Natural killer cell (primary cell): ENCODE results near the gene RAB40C. TPM values are rescaled to one million over a fixed set of nuclear protein-coding genes. Genes with fewer than 3 reads are reported as not detected.

Source experiments
- ATAC-seq, 3 donors: fragments of 150-1000 bp in 2 of 3; fragments of 200-7000 bp in 1 of 3; cut with Tn5 transposase; 1 replicate in 1 of 3; 2 replicates in 2 of 3; pipeline ENCODE4 v1.10.0; 2021; ENCODE audit warnings: mild to moderate bottlenecking in 2 of 3, moderate library complexity in 2 of 3
- DNase-seq, 2 donors: peaks; one replicate each; pipeline versions ENCODE4 v3.0.0 to v3.0.0-alpha.2; 2013 to 2021; ENCODE audit warnings: mixed read lengths in 1 of 2
- H3K27ac ChIP-seq: one replicate; pipeline ENCODE4 v1.5.1; 2013; ENCODE audit warnings: mild to moderate bottlenecking, low read length
- H3K27me3 ChIP-seq: one replicate; pipeline ENCODE4 v1.6.1; 2013; ENCODE audit warnings: low read length; ENCODE audit not compliant: control insufficient read depth, insufficient read depth
- H3K36me3 ChIP-seq: one replicate; pipeline ENCODE4 v1.6.1; 2013; ENCODE audit warnings: low read length; ENCODE audit not compliant: control insufficient read depth, insufficient read depth
- H3K4me1 ChIP-seq: one replicate; pipeline ENCODE4 v1.6.1; 2013; ENCODE audit warnings: low read length; ENCODE audit not compliant: control insufficient read depth, insufficient read depth
- H3K4me3 ChIP-seq: one replicate; pipeline ENCODE4 v1.5.1; 2013; ENCODE audit warnings: low read length
- H3K9me3 ChIP-seq: one replicate; pipeline ENCODE4 v1.6.1; 2013; ENCODE audit warnings: low read length; ENCODE audit not compliant: control insufficient read depth, insufficient read depth
- H3K27ac Mint-ChIP-seq, 2 donors: one replicate each; pipeline ENCODE4 v1.8.0; 2022; ENCODE audit warnings: mild to moderate bottlenecking in 2 of 2, mixed read lengths in 2 of 2, moderate library complexity in 1 of 2
- H3K27me3 Mint-ChIP-seq, 2 donors: one replicate each; pipeline ENCODE4 v1.8.0; 2022; ENCODE audit warnings: low read depth in 2 of 2, mixed read lengths in 2 of 2
- H3K36me3 Mint-ChIP-seq: one replicate; pipeline ENCODE4 v1.8.0; 2022; ENCODE audit warnings: mixed read lengths
- H3K4me1 Mint-ChIP-seq, 2 donors: one replicate each; pipeline ENCODE4 v1.8.0; 2022; ENCODE audit warnings: mixed read lengths in 2 of 2
- H3K4me3 Mint-ChIP-seq: one replicate; pipeline ENCODE4 v1.8.0; 2022; ENCODE audit warnings: mild to moderate bottlenecking, moderate library complexity, mixed read lengths
- H3K9me3 Mint-ChIP-seq, 2 donors: one replicate each; pipeline ENCODE4 v1.8.0; 2022; ENCODE audit warnings: mixed read lengths in 2 of 2
- CTCF ChIP-seq: fragments of 200-600 bp; IDR thresholded peaks from one replicate; pipeline ENCODE4 v1.8.0; 2022; ENCODE audit warnings: antibody characterized with exemption
- WGBS: methylation state at CpG from one replicate; pipeline ENCODE4 v1.1.7; 2013; ENCODE audit warnings: missing lambda C conversion rate; ENCODE audit not compliant: insufficient coverage; 5-methylcytosine and 5-hydroxymethylcytosine counted together
- intact Hi-C: fragments of 100-400 bp; cut with micrococcal nuclease; formaldehyde crosslinking; loops from one replicate; pipeline ENCODE4 v1.14.2; 2022
- total RNA-seq, 4 donors: library from RNA; stranded (reverse); fragments of 120-200 nt in 1 of 4; gene quantifications; one replicate each; pipeline versions ENCODE4 v1.2.3 to v1.2.4, GENCODE V29; 2013 to 2022

Gene RAB40C
- total RNA-seq, 3 donors from 2014 or later (not counting 1 experiment from before 2014, with no cell fraction given): 12.7 to 20.8 (median 20.0) TPM

GRCh38 chr16:660132-660458 lies 70.2 kb downstream of the RAB40C start:
- H3K27me3 ChIP-seq: no peaks in the 10 kb centered on the region
- no peaks in the 10 kb centered on the region for H3K9me3 ChIP-seq
- peaks cover 18% of the 10 kb centered on the region for H3K4me1 ChIP-seq
- H3K4me3 Mint-ChIP-seq: no peak overlapping the region
- no peak overlapping the region for H3K4me3 ChIP-seq
- intact Hi-C loops: loop anchor here (5.0 kb wide), 1 partner anchor 268 kb away; no protein-coding TSS in a partner anchor
- TF ChIP-seq CTCF: no peak
- no peak for DNase-seq
- H3K9me3 Mint-ChIP-seq: no peaks in the 10 kb centered on the region
- peaks cover 4 to 13% of the 10 kb centered on the region in 2 donors for H3K4me1 Mint-ChIP-seq
- WGBS: 65% methylated on average over 6 of the region's 6 CpGs
- peak overlapping the region in 1 of 2 donors; percentile 27 for H3K27ac Mint-ChIP-seq
- no peak for ATAC-seq
- no peaks in the 10 kb centered on the region for H3K36me3 ChIP-seq
- peak overlapping the region; percentile 37 for H3K27ac ChIP-seq
- no peaks in the 10 kb centered on the region for H3K36me3 Mint-ChIP-seq
- no peaks in the 10 kb centered on the region for H3K27me3 Mint-ChIP-seq

- no peaks in the 10 kb centered on the region for H3K9me3 ChIP-seq
- 18% methylated on average over 35 of the region's 43 CpGs for WGBS
- peak overlapping the region; percentile 37 for H3K27ac ChIP-seq
- Mint-ChIP-seq H3K36me3 (no peaks in the 10 kb centered on the region), H3K9me3 (no peaks in the 10 kb centered on the region), H3K4me3 (peak overlapping the region; percentile 53), H3K27ac (peak overlapping the region; percentile 29 to 59), H3K4me1 (peaks cover 4 to 13% of the 10 kb centered on the region in 2 donors), H3K27me3 (no peaks in the 10 kb centered on the region)
- DNase-seq: peak; percentile 74 to 81
- peak overlapping the region; percentile 10 for H3K4me3 ChIP-seq
- no peaks in the 10 kb centered on the region for H3K36me3 ChIP-seq
- H3K4me1 ChIP-seq: peaks cover 18% of the 10 kb centered on the region
- intact Hi-C loops: loop anchor here (5.0 kb wide), 1 partner anchor 268 kb away; no protein-coding TSS in a partner anchor
- peak; percentile 57 for TF ChIP-seq CTCF
- peak; percentile 88 to 94 (median 88) for ATAC-seq
- H3K27me3 ChIP-seq: no peaks in the 10 kb centered on the region
These were observed 70.8 kb downstream of the RAB40C start for GRCh38 chr16:660459-661183.

- intact Hi-C loops: loop anchor here (5.0 kb wide), 1 partner anchor 269 kb away; no protein-coding TSS in a partner anchor
- Mint-ChIP-seq H3K36me3 (no peaks in the 10 kb centered on the region), H3K4me3 (peak overlapping the region; percentile 53), H3K9me3 (no peaks in the 10 kb centered on the region), H3K4me1 (peaks cover 4 to 13% of the 10 kb centered on the region in 2 donors), H3K27ac (peak overlapping the region; percentile 29 to 59), H3K27me3 (no peaks in the 10 kb centered on the region)
- Histone ChIP-seq H3K4me3 (no peak overlapping the region), H3K36me3 (no peaks in the 10 kb centered on the region), H3K27me3 (no peaks in the 10 kb centered on the region), H3K27ac (peak overlapping the region; percentile 19), H3K4me1 (peaks cover 18% of the 10 kb centered on the region), H3K9me3 (no peaks in the 10 kb centered on the region)
- DNase-seq (no peak), ATAC-seq (peak in 1 of 3 donors; percentile 2)
- TF ChIP-seq CTCF: peak; percentile 21
- WGBS: 63% methylated on average over 34 of the region's 35 CpGs
These were observed 71.4 kb downstream of the RAB40C start for GRCh38 chr16:661184-661821.
